ENCODE measurements around the gene NR0B2.
A peak's percentile ranks its signal among the peaks of the same experiment; 100 is the strongest.
"Not testable (repeated sequence)": the region's sequence is repeated elsewhere in the genome, so short reads cannot be mapped to it uniquely, and the experiment has no call there.

The NR0B2 gene, protein sequence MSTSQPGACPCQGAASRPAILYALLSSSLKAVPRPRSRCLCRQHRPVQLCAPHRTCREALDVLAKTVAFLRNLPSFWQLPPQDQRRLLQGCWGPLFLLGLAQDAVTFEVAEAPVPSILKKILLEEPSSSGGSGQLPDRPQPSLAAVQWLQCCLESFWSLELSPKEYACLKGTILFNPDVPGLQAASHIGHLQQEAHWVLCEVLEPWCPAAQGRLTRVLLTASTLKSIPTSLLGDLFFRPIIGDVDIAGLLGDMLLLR

GRCh38 chr1:26913754-26914619 is at the start of gene NR0B2:
TSS of gene NR0B2 (minus strand) at chr1:26913975. CDS start at chr1:26913940, 35 bp downstream.
- DNase-seq (no peak), ATAC-seq (no peak)

GRCh38 chr1:26961826-26962225 is 48.1 kb upstream of the NR0B2 start:
- ATAC-seq (no peak), DNase-seq (no peak)

- DNase-seq = no peak
- no peak for ATAC-seq
Observed at GRCh38 chr1:26960625-26960966, 46.8 kb upstream of the NR0B2 start.

DNA sequence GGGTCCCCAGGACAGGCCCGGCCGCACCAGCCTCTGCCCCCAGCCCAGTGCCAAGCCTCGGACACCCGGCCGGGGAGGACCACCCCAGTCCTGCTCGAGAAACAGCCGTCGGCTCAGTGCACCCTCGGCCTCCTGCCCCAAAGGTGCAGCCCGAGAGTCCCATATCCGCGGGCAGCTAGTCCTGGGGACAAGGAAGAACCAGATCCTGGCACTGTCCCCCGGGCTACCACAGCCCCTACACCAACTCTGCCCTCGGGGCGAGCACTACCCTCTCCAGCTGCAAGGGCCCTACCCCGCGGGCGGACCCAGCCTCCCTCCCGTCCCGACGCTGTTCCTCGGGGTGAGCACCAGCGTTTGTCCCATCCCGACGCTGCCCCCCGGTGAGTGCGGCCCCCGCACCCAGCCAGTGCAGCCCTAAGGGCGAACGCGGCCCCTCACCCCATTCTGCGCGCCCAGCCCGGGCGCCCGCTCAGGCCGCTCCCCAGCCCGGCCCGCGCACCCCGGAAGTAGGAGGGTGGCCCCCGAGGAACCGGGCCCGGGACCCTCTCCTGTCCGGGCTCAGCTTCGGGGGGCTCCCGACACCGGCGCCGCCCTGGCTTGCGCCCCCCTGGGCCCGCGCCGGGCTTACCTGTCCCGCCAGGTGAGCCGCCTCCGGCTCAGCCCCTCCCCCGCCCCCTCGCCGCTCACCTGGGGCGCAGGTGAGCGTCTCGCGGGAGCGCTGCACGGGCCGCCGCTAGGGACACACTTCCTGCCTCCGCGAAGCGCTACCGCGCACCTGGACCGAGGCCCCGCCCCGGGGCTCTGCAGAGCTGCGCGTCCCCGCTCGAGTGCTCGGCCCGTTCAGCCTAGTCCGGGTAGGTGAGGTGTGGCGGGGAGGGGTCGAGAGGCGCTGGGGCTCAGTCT is 46.2 kb upstream of the NR0B2 start, which contains the start of gene KDF1:
Gene KDF1 (minus strand): TSS at position 747 of the 903 bp plus-strand sequence. CDS start 8,088 bp downstream, outside the sequence.
- ATAC-seq (peak; percentile 61), DNase-seq (peak; percentile 38)

GRCh38 chr1:26959270-26959669 is 45.5 kb upstream of the NR0B2 start:
- no peak for DNase-seq
- ATAC-seq = no peak

- no peak for ATAC-seq
- DNase-seq = no peak
Observed at GRCh38 chr1:26957306-26957705, 43.5 kb upstream of the NR0B2 start.

GRCh38 chr1:26956321-26956720 is 42.5 kb upstream of the NR0B2 start:
- no peak for ATAC-seq

DNA sequence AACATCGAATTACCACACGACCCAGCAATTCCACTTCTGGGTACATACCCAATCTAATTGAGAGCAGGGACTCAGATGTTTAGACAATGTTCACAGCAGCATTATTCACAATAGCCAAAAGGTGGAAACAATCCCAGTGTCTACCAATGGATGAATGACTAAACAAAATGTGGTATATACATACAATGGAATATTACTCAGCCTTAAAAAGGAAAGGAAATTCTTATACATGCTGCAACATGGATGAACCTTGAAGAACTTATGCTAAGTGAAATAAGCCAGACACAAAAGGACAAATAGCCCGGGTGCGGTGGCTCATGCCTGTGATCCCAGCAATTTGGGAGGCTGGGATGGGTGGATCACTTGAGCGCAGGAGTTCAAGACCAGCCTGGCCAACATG is 39.6 kb upstream of the NR0B2 start:
- ATAC-seq (no peak), DNase-seq (no peak)

More at GRCh38 chr1:26956321-26956720, 42.5 kb upstream of the NR0B2 start:
- no peak for DNase-seq

DNA sequence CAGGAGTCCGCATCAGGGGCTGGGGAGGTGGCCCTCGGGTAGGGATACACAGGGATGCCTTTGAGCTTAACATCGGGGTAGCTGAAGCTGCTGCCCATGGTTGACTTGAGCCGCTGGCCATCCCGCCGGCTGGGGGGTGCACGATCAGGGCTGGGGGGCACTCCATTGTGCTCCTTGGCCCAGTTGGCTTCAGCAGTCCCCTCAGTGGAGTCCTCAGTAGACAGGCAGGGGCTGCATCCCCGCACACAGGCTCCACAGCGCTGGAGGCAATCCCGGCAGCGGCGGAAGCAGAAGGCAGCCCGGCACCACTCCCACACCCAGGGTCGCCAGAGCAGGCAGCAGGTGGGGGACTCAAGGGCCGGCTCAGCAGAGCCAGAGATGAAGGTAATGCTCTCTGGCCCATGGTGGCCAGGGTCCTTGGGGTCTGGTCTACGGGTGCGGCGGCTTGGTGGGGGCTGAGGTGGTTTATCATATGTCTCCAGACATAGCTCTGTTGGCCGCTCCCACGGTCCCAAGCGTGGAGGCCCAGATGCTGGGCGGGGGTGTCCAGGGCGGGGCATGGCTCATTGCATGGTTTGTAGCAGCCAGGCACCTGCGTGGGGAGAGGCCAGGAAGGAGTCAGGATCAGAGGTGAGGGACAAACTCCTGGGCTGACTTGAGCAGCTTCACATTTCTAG is 38.2 kb upstream of the NR0B2 start:
- DNase-seq (no peak), ATAC-seq (no peak)

- no peak for ATAC-seq
- DNase-seq = no peak
Observed at GRCh38 chr1:26951216-26951615, 37.4 kb upstream of the NR0B2 start.

- ATAC-seq = no peak
- DNase-seq = no peak
Observed at GRCh38 chr1:26950602-26951001, 36.8 kb upstream of the NR0B2 start.

GRCh38 chr1:26949926-26950319 is 36.1 kb upstream of the NR0B2 start:
- no peak for DNase-seq
- ATAC-seq = no peak

GRCh38 chr1:26949266-26949925 is 35.6 kb upstream of the NR0B2 start:
- no peak for DNase-seq
- no peak for ATAC-seq

DNA sequence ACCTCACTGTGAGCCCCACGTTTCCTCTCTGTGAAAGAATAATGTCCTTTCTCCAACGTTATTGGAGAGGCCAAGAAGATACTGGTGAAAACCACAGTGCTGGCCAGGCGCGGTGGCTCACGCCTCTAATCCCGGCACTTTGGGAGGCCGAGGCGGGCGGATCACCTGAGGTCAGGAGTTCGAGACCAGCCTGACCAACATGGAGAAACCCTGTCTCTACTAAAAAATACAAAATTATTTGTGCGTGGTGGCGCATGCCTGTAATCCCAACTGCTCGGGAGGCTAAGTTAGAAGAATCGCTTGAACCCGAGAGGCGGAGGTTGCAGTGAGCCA is 34.9 kb upstream of the NR0B2 start:
- DNase-seq, ATAC-seq: not testable (repeated sequence)

DNA sequence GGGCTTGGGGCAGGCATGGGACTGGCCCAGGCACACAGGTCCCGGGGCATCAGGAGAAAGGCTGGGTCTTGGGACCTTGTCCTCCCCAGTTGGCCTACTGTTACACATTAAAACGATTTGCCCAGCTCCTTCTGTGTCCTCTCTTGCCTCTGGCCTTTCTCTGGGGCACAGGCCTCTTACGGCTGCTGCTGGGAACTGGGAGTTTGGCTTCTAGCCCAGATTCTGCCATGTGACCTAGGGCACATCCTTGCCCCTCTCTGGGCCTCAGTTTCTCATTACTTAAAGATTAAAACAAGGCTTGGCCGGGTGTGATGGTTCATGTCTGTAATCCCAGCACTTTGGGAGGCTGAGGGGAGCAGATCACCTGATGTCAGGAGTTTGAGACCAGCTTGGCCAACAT is 32.5 kb upstream of the NR0B2 start:
- ATAC-seq (no peak), DNase-seq (no peak)

DNA sequence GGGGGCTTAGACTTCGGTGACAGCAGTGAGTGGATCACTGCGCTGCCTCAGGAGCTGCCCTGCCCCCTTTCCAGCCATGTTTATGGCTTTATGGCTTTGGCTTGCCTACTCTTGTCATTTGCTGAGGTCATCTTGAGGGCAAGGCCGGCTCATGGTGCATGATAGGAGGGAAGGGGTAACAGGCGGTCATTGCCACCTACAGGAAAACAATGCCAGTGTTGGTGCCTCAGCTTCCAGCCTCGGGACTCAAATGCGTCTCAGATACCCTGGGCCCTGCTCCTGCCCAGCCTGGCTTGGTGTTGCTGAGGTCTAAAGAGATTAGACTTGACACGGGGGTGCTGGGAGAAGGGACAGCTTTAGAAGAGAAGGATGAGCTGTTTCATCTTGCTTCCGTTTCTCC is 32.0 kb upstream of the NR0B2 start:
- no peak for ATAC-seq
- DNase-seq = no peak

DNA sequence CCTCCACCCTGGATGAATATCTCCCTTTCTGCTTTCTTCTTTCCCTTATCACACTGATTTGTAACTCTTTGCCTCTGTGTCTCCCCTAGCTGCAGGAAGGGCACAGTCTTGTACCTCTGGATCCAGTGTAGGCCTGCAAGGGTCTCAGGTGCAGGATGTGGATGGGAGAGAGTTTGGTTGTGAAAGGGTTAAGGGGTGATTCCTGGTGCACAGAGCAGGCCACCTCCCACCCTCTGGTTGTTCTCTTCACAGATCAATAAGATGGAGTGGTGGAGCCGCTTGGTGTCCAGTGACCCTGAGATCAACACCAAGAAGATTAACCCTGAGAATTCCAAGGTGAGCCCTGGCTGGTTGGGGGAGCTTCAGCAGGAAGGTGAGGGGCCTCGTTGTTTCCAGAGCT is 31.4 kb upstream of the NR0B2 start:
- no peak for DNase-seq
- no peak for ATAC-seq

DNA sequence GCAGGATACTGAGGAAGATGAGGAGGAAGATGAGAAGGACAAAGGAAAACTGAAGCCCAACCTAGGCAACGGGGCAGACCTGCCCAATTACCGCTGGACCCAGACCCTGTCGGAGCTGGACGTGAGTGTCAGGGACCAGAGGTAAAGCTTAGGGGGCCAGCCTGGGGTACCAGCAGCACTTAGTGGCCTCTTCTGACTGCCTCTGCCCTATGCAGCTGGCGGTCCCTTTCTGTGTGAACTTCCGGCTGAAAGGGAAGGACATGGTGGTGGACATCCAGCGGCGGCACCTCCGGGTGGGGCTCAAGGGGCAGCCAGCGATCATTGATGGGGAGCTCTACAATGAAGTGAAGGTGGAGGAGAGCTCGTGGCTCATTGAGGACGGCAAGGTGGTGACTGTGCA is 28.9 kb upstream of the NR0B2 start:
- ATAC-seq (no peak), DNase-seq (no peak)

GRCh38 chr1:26941311-26941710 is 27.5 kb upstream of the NR0B2 start:
- DNase-seq = no peak
- no peak for ATAC-seq

DNA sequence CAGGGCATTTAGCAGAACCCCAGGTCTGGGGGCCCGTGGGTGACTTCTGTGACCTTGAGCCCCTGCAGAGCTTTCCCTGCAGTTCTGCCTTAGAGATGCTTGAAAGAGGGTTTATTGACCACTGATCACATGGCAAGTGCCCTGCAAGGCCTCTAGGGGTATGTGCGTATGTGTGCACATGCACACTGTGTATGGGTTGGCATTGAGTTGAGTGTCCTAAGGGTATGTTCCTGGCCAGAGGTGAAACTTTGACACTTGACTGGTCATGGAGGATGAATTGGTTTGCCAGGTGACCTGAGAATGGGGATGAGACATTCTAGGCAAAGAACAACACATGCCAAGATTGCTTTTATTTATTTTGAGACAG is 24.9 kb upstream of the NR0B2 start:
- ATAC-seq (no peak), DNase-seq (no peak)

DNA sequence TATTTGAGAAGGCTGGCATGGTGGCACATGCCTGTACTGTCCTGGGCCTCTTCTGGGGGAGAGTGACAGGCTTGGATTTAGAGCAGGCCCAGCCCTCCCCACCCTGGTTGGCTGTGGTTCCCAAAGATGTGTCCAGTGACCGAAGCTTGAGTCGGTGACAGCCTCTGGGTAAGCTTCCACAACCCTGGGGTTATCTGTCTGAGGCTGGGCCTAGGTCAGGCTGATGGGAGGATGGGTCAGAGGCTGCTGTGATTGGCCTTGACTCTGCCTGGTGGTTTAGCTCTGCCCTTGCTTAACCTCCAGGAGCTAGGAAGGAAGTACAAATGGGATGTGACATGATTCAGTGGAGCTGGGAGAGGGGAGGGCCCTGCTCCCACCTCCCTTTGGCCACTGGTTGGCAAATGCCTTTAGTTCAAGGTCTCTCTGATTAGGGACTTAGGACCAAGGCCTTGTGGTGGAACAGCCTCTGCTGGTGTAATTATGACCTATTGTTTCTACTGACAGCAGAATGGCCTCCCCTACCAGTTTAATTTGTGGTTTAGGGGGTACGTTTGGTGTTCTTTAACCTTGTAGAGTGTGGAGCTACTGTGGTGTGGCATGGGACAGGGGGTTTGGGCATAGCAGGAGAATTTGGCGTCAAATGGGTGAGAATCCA is 24.4 kb upstream of the NR0B2 start:
- DNase-seq (no peak), ATAC-seq (peak; percentile 32)

Measured in stimulated activated naive CD8-positive, alpha-beta T cell treated with anti-CD3 and anti-CD28 coated beads, Interleukin-15, Interleukin-2, amounts not matched to agents 100 U/mL and 50 U/mL, for 24 hours (primary cell).